ENCODE measurements around the gene MTA2.

GRCh38 chr11:62605902-62606301, 4.2 kb upstream of the MTA2 start:
- TF ChIP-seq CTCF (IDR thresholded peaks at IDR 0.05) (no peak), POLR2A (IDR thresholded peaks at IDR 0.05) (no peak)

Measured in uterus (tissue), 2 donors.